Omental fat pad (tissue), 4 donors: Measurements from ENCODE around the gene SMYD1. TPM values are rescaled to one million over a fixed set of nuclear protein-coding genes. Genes with fewer than 3 reads are reported as not detected.

Experiments used
- ATAC-seq: fragments of 150-250 bp; one replicate; pipeline ENCODE4 v1.9.1; 2016; ENCODE audit warnings: mild to moderate bottlenecking, moderate library complexity; ENCODE audit not compliant: low FRiP score
- DNase-seq: peaks from one replicate; pipeline ENCODE4 v3.0.0-alpha.2; 2019; ENCODE audit warnings: low spot score
- CTCF ChIP-seq, 3 donors: fragments of 450-650 bp; IDR thresholded peaks; one replicate each; pipeline ENCODE4 v1.5.1; 2016 to 2017; ENCODE audit warnings: antibody characterized with exemption in 3 of 3, mild to moderate bottlenecking in 3 of 3, moderate library complexity in 2 of 3
- total RNA-seq, 4 donors: library from RNA; depleted of rRNA; stranded (reverse); fragments of >200 nt; gene quantifications; one replicate each; pipeline ENCODE4 v1.1.0, GENCODE V29; 2016

SMYD1 gene
- total RNA-seq, 4 donors from 2014 or later: not detected

- ATAC-seq (no peak), DNase-seq (no peak)
- no peak for TF ChIP-seq CTCF (IDR thresholded peaks at IDR 0.05)
Observed at GRCh38 chr2:88074854-88075292, 7.2 kb downstream of the SMYD1 start.

GRCh38 chr2:88077080-88077479 is 9.5 kb downstream of the SMYD1 start:
- ATAC-seq: no peak
- TF ChIP-seq CTCF (IDR thresholded peaks at IDR 0.05): no peak
- DNase-seq: no peak

GRCh38 chr2:88078643-88079172 is 11.1 kb downstream of the SMYD1 start:
- no peak for DNase-seq
- no peak for ATAC-seq
- TF ChIP-seq CTCF (IDR thresholded peaks at IDR 0.05): no peak

GRCh38 chr2:88080545-88080944 is 12.9 kb downstream of the SMYD1 start:
- ATAC-seq: no peak
- no peak for DNase-seq

GRCh38 chr2:88081924-88082608 is 14.4 kb downstream of the SMYD1 start:
- ATAC-seq (no peak), DNase-seq (no peak)
- no peak for TF ChIP-seq CTCF (IDR thresholded peaks at IDR 0.05)

More at GRCh38 chr2:88080545-88080944, 12.9 kb downstream of the SMYD1 start:
- no peak for TF ChIP-seq CTCF (IDR thresholded peaks at IDR 0.05)

- TF ChIP-seq CTCF (IDR thresholded peaks at IDR 0.05): no peak
- ATAC-seq (no peak), DNase-seq (no peak)
Observed at GRCh38 chr2:88082781-88083180, 15.2 kb downstream of the SMYD1 start.

GRCh38 chr2:88085099-88085498 is 17.5 kb downstream of the SMYD1 start:
- ATAC-seq (no peak), DNase-seq (no peak)
- TF ChIP-seq CTCF (IDR thresholded peaks at IDR 0.05): no peak
